Activated naive CD8-positive, alpha-beta T cell treated with anti-CD3 and anti-CD28 coated beads, Interleukin-2, amount 50 U/mL, for 24 hours (primary cell): Measurements from ENCODE around the gene KANSL1L.

Source experiments
- ATAC-seq: fragments of 150-1000 bp; cut with Tn5 transposase; one replicate; pipeline ENCODE4 v1.10.0; 2021
- DNase-seq: peaks from one replicate; pipeline ENCODE4 v3.0.0; 2021
- H3K27ac Mint-ChIP-seq: one replicate; pipeline ENCODE4 v1.8.0; 2021; ENCODE audit warnings: mild to moderate bottlenecking, mixed read lengths
- H3K27me3 Mint-ChIP-seq: one replicate; pipeline ENCODE4 v1.8.0; 2021; ENCODE audit warnings: mixed read lengths
- H3K36me3 Mint-ChIP-seq: one replicate; pipeline ENCODE4 v1.8.0; 2021; ENCODE audit warnings: low read depth, mixed read lengths
- H3K4me1 Mint-ChIP-seq: one replicate; pipeline ENCODE4 v1.8.0; 2021; ENCODE audit warnings: mixed read lengths
- H3K4me3 Mint-ChIP-seq: one replicate; pipeline ENCODE4 v1.8.0; 2021; ENCODE audit warnings: mild to moderate bottlenecking, moderate library complexity, mixed read lengths
- H3K9me3 Mint-ChIP-seq: one replicate; pipeline ENCODE4 v1.8.0; 2021; ENCODE audit warnings: mixed read lengths

The KANSL1L gene

DNA sequence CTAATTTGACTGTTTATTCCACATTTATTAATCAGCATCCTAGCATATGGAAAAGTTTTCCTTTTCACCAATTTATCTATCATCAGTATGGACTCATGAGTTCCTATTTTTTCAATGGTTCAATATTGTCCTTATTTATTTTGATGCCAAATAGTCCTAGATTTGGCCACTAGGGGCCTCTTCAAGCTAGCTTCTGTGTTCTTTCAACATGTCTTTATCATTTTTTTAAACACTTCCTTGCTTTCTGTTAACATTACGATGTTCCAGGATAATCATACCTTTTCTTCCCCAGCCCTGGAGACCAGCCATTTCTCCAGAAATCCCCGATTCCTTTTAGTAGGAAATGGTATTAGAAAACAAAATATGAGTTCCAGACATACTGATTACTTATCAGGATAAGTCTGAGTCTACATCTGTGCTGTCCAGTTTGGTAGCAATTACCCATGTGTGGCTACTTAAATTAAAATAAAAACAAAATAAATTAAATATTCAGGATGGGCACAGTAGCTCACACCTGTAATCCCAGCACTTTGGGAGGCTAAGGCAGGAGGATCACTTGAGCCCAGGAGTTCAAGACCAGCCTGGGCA, 98.2 kb downstream of the KANSL1L start:
- ATAC-seq = no peak
- DNase-seq = no peak
- H3K27me3 Mint-ChIP-seq = no peaks in the 10 kb centered on the region
- no peaks in the 10 kb centered on the region for H3K4me1 Mint-ChIP-seq
- no peak overlapping the region for H3K4me3 Mint-ChIP-seq
- no peaks in the 10 kb centered on the region for H3K9me3 Mint-ChIP-seq
- H3K27ac Mint-ChIP-seq = no peak overlapping the region
- no peaks in the 10 kb centered on the region for H3K36me3 Mint-ChIP-seq

DNA sequence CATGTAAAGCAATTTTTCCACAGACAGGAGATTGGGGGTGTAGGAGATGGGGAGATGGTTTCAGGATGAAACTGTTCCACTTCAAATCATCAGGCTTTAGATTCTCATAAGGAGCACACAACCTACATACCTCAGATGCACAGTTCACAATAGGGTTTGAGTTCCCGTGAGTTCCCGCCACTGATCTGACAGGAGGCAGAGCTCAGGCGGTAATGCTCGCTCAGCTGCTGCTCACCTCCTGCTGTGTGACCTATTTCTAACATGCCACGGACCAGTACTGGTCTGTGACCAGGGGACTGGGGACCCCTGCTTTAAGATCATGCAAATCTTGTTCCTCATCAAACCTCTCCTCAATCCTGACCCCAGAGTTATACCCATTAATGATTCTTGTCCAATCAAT, 98.7 kb downstream of the KANSL1L start:
- no peaks in the 10 kb centered on the region for H3K4me1 Mint-ChIP-seq
- no peak overlapping the region for H3K27ac Mint-ChIP-seq
- DNase-seq (no peak), ATAC-seq (no peak)
- H3K36me3 Mint-ChIP-seq = no peaks in the 10 kb centered on the region
- no peak overlapping the region for H3K4me3 Mint-ChIP-seq
- no peaks in the 10 kb centered on the region for H3K9me3 Mint-ChIP-seq
- no peaks in the 10 kb centered on the region for H3K27me3 Mint-ChIP-seq

DNA sequence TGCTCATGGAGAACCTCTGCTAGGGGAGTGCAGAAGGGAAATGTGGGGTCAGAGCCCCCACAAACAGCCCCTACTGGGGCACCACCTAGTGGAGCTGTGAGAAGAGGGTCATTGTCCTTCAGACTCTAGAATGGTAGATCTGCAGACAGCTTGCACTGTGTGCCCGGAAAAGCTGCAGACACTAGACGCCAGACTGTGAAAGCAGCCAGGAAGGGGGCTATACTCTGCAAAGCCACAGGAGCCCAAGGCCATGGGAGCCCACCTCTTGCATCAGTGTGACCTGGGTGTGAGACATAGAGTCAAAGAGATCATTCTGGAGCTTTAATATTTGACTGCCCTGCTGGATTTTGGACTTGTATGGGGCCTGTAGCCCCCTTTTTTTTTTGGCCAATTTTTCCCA, 107.9 kb downstream of the KANSL1L start:
- no peak for ATAC-seq
- H3K4me3 Mint-ChIP-seq = no peak overlapping the region
- no peaks in the 10 kb centered on the region for H3K4me1 Mint-ChIP-seq

DNA sequence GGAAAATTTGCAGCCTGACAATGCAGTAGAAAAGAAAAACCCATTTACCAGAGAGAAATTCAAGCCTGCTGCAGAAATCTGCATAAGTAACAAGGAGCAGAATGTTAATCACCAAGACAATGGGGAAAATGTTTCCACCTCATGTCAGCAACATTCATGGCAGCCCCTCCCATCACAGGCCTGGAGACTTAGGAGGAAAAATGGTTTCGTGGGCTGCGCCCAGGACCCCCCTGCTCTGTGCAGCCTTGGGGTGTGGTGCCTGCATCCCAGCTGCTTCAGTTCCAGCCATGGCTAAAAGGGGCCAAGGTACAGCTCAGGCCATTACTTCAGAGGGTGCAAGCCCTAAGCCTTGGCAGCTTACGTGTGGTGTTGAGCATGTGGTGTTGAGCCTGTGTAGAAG, 115.4 kb downstream of the KANSL1L start:
- peaks cover 23% of the 10 kb centered on the region for H3K9me3 Mint-ChIP-seq
- DNase-seq = no peak
- H3K4me1 Mint-ChIP-seq = no peaks in the 10 kb centered on the region
- H3K27ac Mint-ChIP-seq = no peak overlapping the region
- no peaks in the 10 kb centered on the region for H3K27me3 Mint-ChIP-seq
- ATAC-seq = no peak
- peaks cover 23% of the 10 kb centered on the region for H3K36me3 Mint-ChIP-seq
- H3K4me3 Mint-ChIP-seq = no peak overlapping the region

More for the DNA sequence above, 107.9 kb downstream of the KANSL1L start:
- DNase-seq = no peak
- no peaks in the 10 kb centered on the region for H3K9me3 Mint-ChIP-seq
- H3K27ac Mint-ChIP-seq = no peak overlapping the region
- peaks cover 1% of the 10 kb centered on the region for H3K36me3 Mint-ChIP-seq
- H3K27me3 Mint-ChIP-seq = no peaks in the 10 kb centered on the region

DNA sequence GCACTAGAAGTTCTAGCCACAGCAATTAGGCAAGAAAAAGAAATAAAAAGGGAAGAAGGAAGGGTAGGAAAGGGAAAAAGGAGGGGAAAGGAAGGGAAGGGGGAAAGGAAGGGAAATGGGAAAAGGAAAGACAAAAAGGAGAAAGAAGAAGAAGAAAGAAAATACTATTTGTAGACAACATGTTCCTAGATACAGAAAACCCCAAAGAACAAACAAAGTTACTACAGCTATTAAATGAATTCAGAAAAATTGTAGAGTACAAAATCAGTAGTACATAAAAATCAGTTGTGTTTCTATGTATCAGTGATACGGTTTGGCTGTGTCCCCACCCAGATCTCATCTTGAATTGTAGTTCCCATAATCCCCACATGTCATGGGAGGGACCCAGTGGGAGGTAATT, 116.5 kb downstream of the KANSL1L start:
- peaks cover 23% of the 10 kb centered on the region for H3K9me3 Mint-ChIP-seq
- ATAC-seq (no peak), DNase-seq (no peak)
- H3K27me3 Mint-ChIP-seq = no peaks in the 10 kb centered on the region
- no peaks in the 10 kb centered on the region for H3K4me1 Mint-ChIP-seq
- H3K36me3 Mint-ChIP-seq = peaks cover 23% of the 10 kb centered on the region
- H3K27ac Mint-ChIP-seq = no peak overlapping the region
- no peak overlapping the region for H3K4me3 Mint-ChIP-seq

DNA sequence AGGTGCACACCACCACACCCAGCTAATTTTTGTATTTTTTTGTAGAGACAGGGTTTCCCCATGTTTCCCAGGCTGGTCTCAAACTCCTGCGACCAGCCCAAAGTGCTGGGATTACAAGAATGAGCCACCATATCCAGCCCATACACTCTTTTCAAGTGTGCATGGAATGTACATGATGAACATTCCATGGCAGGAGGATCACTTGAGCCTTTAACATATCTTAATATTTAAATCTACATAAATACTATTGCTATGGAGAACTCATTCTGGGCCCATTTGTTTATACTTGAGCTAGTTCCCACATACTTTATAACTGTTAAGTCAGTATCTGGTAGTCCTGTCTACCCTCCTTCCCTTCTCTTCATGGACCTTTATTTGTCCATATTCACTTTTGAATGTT, 120.3 kb downstream of the KANSL1L start:
- H3K4me3 Mint-ChIP-seq = no peak overlapping the region
- no peaks in the 10 kb centered on the region for H3K4me1 Mint-ChIP-seq
- no peak overlapping the region for H3K27ac Mint-ChIP-seq
- no peaks in the 10 kb centered on the region for H3K27me3 Mint-ChIP-seq
- peaks cover 25% of the 10 kb centered on the region for H3K36me3 Mint-ChIP-seq
- ATAC-seq (no peak), DNase-seq (no peak)
- H3K9me3 Mint-ChIP-seq = peaks cover 29% of the 10 kb centered on the region

DNA sequence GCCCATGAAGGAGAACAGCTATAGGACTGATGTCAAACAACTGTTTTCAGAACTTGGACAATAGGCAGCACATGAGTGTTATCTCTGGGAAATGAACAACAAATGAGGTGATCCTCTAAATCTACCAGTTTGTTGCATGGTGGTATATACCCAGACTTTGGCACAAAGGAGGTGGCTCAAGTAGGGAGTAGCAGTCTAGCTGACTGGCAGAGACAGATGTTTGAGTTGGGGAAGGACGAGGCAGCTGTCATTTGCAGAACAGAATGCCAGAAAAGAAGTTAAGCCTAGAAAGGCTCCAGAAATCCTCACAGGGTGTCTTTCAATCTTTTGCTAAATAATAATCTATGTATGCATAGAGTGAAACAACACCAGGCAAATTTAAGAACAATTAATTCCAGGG, 121.4 kb downstream of the KANSL1L start:
- no peak overlapping the region for H3K4me3 Mint-ChIP-seq
- ATAC-seq = no peak
- no peak for DNase-seq
- H3K27me3 Mint-ChIP-seq = no peaks in the 10 kb centered on the region
- H3K36me3 Mint-ChIP-seq = peaks cover 22% of the 10 kb centered on the region
- no peaks in the 10 kb centered on the region for H3K4me1 Mint-ChIP-seq
- peaks cover 22% of the 10 kb centered on the region for H3K9me3 Mint-ChIP-seq
- H3K27ac Mint-ChIP-seq = no peak overlapping the region

DNA sequence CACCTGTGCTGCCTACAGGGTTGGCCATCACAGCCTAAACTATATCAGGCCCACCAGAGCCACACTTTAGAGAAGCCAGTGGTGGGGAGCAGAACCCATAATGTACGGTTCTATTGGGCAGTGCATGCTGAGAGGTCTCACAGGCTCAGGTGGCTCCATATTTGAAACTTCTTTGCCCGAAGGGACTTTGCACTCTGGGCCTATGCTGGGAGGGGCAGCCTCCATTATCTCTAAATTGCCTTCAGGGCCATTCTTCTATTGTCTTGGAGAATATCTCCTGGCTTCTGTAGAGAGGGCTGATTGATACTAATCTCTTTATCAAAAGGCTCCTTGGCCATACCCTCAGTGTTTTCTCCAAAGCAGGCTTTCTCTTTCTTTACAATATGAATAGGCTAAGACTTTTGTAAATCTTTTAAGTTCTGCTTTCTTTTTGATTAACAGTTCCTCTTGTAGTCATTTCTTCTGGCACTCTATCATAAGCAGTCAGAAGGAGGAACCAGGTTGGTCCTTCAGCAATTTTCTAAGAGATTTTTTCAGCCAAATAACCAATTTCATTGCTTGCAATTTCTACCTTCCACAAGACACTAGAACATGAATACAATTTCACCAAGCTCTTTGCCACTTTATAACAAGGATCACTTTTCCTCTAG, 124.2 kb downstream of the KANSL1L start:
- Mint-ChIP-seq H3K27me3 (no peaks in the 10 kb centered on the region), H3K4me1 (no peaks in the 10 kb centered on the region), H3K36me3 (peaks cover 17% of the 10 kb centered on the region), H3K4me3 (no peak overlapping the region), H3K27ac (no peak overlapping the region), H3K9me3 (peaks cover 14% of the 10 kb centered on the region)
- no peak for DNase-seq
- ATAC-seq = no peak

DNA sequence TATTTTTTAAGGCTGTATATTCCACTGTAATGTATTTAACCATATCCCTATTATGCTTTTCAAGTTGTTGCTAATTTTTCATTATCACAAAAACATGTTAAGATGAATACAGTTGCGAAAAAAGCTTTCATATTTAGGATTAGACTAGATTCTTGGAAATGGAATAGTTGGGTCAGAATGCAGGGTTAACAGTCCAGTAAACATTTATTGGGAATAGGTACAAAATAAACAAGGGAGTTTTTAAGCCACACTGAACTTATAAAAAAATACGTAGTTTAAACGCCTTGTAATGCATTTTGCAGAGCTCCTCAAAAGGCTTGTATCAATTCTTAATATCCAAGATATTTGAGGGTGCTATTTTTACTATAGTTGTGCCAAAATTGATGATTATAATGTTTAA, 133.1 kb downstream of the KANSL1L start:
- ATAC-seq (no peak), DNase-seq (no peak)
- Mint-ChIP-seq H3K9me3 (no peaks in the 10 kb centered on the region), H3K4me3 (no peak overlapping the region), H3K27me3 (no peaks in the 10 kb centered on the region), H3K27ac (no peak overlapping the region), H3K36me3 (peaks cover 1% of the 10 kb centered on the region), H3K4me1 (peaks cover 3% of the 10 kb centered on the region)

DNA sequence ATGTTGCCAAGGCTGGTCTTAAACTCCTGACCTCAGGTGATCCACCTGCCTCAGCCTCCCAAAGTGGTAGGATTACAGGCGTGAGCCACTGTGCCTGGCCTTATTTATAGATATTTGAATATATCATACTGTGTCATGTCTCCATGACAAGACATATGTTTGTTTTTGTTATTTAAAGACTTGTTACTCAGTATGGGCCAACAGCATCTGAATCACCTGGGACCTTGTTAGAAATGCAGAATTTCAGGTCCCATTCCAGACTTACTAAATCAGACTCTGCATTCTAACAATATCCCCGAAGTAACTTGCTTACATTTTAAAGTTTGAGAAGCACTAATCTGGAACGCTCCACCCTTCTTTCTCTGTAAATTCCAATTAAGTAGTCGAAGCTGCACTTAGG, 135.5 kb downstream of the KANSL1L start:
- Mint-ChIP-seq H3K4me1 (peaks cover 3% of the 10 kb centered on the region), H3K27me3 (no peaks in the 10 kb centered on the region), H3K27ac (no peak overlapping the region), H3K36me3 (no peaks in the 10 kb centered on the region), H3K4me3 (no peak overlapping the region), H3K9me3 (no peaks in the 10 kb centered on the region)
- ATAC-seq = no peak
- DNase-seq = no peak

DNA sequence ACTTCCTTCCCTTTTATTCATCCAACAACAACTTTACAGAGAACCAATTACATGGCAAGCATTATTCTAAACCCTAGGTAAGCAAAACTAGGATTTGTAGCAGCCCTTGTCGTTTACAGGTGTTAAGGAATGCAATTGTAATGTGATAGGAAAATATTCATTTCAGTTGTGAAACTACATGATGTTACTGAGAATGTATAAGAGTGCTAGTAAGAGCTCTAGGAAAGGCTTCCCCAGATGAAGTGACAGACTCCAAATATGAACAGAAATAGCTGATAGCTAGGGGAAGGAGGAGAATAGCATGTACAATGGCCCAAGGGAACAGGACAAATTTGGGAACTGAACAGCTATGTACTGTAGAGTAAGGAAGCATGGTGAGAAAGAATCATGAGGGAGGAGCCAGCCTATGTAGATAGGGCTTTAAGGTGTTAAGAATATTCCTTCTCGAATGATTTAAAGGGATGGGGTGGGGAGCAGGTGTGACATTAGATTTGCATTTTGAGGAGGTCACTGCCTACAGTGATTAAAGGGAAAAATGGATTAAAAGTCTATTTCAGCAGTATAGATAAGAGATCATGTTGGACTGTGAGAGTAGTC, 137.0 kb downstream of the KANSL1L start:
- DNase-seq (no peak), ATAC-seq (no peak)
- H3K9me3 Mint-ChIP-seq = no peaks in the 10 kb centered on the region
- H3K27me3 Mint-ChIP-seq = no peaks in the 10 kb centered on the region
- H3K27ac Mint-ChIP-seq = no peak overlapping the region
- H3K4me3 Mint-ChIP-seq = no peak overlapping the region
- H3K4me1 Mint-ChIP-seq = peaks cover 3% of the 10 kb centered on the region
- H3K36me3 Mint-ChIP-seq = peaks cover 1% of the 10 kb centered on the region

DNA sequence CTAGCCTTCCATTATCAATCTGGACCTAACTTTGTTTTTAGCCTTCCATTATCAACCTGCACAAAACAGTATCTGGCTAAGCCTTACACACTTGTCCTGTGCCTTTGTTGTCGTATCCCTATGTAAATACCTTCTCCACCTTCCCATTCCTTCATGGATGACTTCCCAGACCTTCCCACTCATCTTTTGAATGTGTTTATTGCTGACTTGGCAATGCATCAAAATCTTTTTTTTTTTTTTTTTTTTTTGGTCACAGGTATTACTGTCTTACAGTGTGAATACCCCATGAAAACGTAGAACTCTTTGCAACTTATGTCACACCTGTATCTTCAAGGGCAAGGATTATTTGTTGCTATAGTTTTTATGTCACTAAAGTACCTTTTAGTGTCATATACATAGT, 143.0 kb downstream of the KANSL1L start:
- Mint-ChIP-seq H3K36me3 (peaks cover 28% of the 10 kb centered on the region), H3K4me3 (no peak overlapping the region), H3K4me1 (no peaks in the 10 kb centered on the region), H3K27ac (no peak overlapping the region), H3K9me3 (no peaks in the 10 kb centered on the region), H3K27me3 (no peaks in the 10 kb centered on the region)
- DNase-seq (no peak), ATAC-seq (no peak)

DNA sequence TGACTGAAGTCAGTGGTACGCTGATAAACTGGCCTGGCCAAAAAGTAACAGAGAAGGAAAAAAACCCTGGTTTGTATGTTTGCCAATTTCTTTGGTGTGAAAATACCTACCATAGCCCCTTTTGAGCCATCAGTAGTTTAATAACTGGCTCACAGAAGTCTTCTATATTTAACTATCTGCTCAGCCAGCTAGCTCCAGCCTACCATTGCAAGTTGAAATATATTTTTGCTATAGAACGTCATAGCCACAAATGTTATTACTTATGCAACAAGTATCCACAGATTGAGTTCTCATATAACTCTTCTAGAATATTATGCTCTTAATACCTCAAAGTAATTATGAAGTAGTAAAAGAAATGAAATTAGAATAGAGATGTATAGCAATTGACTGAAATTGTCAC, 143.6 kb downstream of the KANSL1L start:
- Mint-ChIP-seq H3K4me3 (no peak overlapping the region), H3K9me3 (no peaks in the 10 kb centered on the region), H3K4me1 (no peaks in the 10 kb centered on the region), H3K27me3 (no peaks in the 10 kb centered on the region), H3K27ac (no peak overlapping the region), H3K36me3 (peaks cover 33% of the 10 kb centered on the region)
- ATAC-seq (no peak), DNase-seq (no peak)

DNA sequence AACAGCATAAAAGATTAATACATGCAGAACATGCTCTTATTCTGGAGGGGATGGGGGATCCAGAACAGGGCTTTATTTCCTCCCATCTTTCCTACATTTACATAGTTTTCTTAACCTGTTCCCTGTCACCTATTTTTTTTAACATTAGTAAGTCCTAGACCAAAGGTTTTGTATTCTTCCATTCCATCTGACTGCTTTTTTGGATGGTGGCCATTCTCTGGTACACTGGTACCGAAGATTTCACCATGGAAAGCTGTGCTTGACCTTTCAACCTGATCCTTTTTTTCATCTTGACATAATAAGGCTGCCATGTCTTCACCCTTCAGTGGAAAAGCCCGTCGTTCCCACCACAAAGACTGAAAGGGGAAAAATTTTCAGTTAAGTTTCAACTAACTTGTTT, 148.4 kb downstream of the KANSL1L start:
- Mint-ChIP-seq H3K27me3 (no peaks in the 10 kb centered on the region), H3K4me1 (no peaks in the 10 kb centered on the region), H3K4me3 (no peak overlapping the region), H3K27ac (peak overlapping the region; percentile 4), H3K36me3 (peaks cover 57% of the 10 kb centered on the region), H3K9me3 (no peaks in the 10 kb centered on the region)
- DNase-seq (no peak), ATAC-seq (no peak)

DNA sequence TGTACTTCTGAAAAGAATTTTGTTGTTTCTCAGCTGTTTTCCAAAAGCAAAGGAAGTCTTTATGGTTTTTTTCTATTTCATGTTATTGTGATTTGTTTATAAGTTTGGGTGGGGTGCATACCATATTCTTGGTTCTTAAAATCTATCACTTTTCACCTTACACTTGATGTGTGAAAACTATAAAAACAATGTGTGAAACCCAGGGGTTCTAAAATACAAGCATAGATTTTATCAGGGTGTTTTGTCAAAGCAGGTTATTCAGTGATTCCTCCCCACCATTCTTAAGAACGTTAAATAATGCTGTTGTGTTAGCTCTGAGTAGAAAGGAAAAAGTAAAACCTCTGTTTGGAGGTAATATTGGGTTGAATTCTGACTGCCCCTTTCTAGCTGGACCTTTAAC, 151.1 kb downstream of the KANSL1L start:
- Mint-ChIP-seq H3K36me3 (peaks cover 65% of the 10 kb centered on the region), H3K27me3 (no peaks in the 10 kb centered on the region), H3K9me3 (no peaks in the 10 kb centered on the region), H3K4me1 (no peaks in the 10 kb centered on the region), H3K27ac (no peak overlapping the region), H3K4me3 (no peak overlapping the region)
- ATAC-seq (no peak), DNase-seq (no peak)
